SK-N-SH (cell line): Measurements from ENCODE around the gene ISY1. TPM values are rescaled to one million over a fixed set of nuclear protein-coding genes. Genes with fewer than 3 reads are reported as not detected.

Experiments
- CTCF ChIA-PET: fragments of 300-600, 350-600 bp; formaldehyde crosslinking; extraction: SDS; loops from one replicate; lab custom pipeline; 2021; lab: Yijun Ruan, JAX
- POLR2A ChIA-PET: fragments of 350-600 bp; sonication (Branson Sonifier 250); formaldehyde crosslinking; extraction: SDS; loops from one replicate; lab custom pipeline; 2020; ENCODE audit warnings: antibody characterized with exemption, inconsistent platforms; lab: Yijun Ruan, JAX
- DNase-seq: peaks from one replicate; pipeline ENCODE4 v3.0.0; 2012
- H2AFZ ChIP-seq: fragments of 200-600 bp; sonication (generic); 2 replicates; pipeline ENCODE4 v1.8.1; 2016; ENCODE audit warnings: antibody characterized with exemption, mild to moderate bottlenecking, low read depth
- H3F3A ChIP-seq: fragments of 200-600 bp; sonication (generic); replicated peaks from 2 replicates; pipeline ENCODE3; 2016; ENCODE audit warnings: antibody characterized with exemption, mild to moderate bottlenecking; ENCODE audit not compliant: insufficient read depth
- H3K27ac ChIP-seq, 2 experiments: fragments of 200-500 bp in 1 of 2; fragments of 200-600 bp in 1 of 2; sonication (Bioruptor generic) in 1 of 2; sonication (generic), shearing (Covaris generic) in 1 of 2; 2 replicates each; pipeline versions ENCODE4 v1.5.1 to v1.6.1; 2014 to 2016; ENCODE audit warnings: low read depth in 2 of 2, inconsistent platforms in 1 of 2, low read length in 1 of 2, mild to moderate bottlenecking in 1 of 2, mixed read lengths in 1 of 2
- H3K27me3 ChIP-seq: fragments of 200-600 bp; sonication (generic), shearing (Covaris generic); 2 replicates; pipeline ENCODE4 v1.6.1; 2016; ENCODE audit warnings: mixed run types; ENCODE audit not compliant: insufficient read depth
- H3K36me3 ChIP-seq, 2 experiments: fragments of 200-500 bp in 1 of 2; fragments of 200-600 bp in 1 of 2; sonication (Bioruptor generic) in 1 of 2; sonication (generic) in 1 of 2; replicated peaks in 1 of 2; 2 replicates each; pipeline versions ENCODE3 to v1.5.1; 2014 to 2016; ENCODE audit warnings: low read length in 1 of 2, mild to moderate bottlenecking in 1 of 2; ENCODE audit not compliant: insufficient read depth in 2 of 2, control insufficient read depth in 1 of 2
- H3K4me1 ChIP-seq, 2 experiments: fragments of 200-500 bp in 1 of 2; fragments of 200-600 bp in 1 of 2; sonication (Bioruptor generic) in 1 of 2; sonication (generic), shearing (Covaris generic) in 1 of 2; 2 replicates each; pipeline versions ENCODE4 v1.5.1 to v1.6.1; 2014 to 2016; ENCODE audit warnings: low read depth in 1 of 2, low read length in 1 of 2, mixed run types in 1 of 2; ENCODE audit not compliant: insufficient read depth in 2 of 2, control insufficient read depth in 1 of 2
- H3K4me2 ChIP-seq: fragments of 200-600 bp; sonication (generic), shearing (Covaris generic); 2 replicates; pipeline ENCODE4 v1.6.1; 2017; ENCODE audit warnings: mixed run types
- H3K4me3 ChIP-seq, 2 experiments: fragments of 200-500 bp in 1 of 2; fragments of 200-600 bp in 1 of 2; sonication (Bioruptor generic) in 1 of 2; sonication (generic), shearing (Covaris generic) in 1 of 2; 2 replicates each; pipeline versions ENCODE4 v1.5.1 to v1.8.1; 2014 to 2016; ENCODE audit warnings: low read depth in 2 of 2, inconsistent platforms in 1 of 2, low read length in 1 of 2, mild to moderate bottlenecking in 1 of 2, mixed read lengths in 1 of 2, moderate library complexity in 1 of 2
- H3K79me2 ChIP-seq: fragments of 200-600 bp; sonication (generic); 2 replicates; pipeline ENCODE4 v1.8.1; 2017; ENCODE audit warnings: mild to moderate bottlenecking; ENCODE audit not compliant: insufficient read depth
- H3K9ac ChIP-seq: fragments of 200-600 bp; sonication (generic); 2 replicates; pipeline ENCODE4 v1.6.1; 2017; ENCODE audit warnings: mixed run types
- H3K9me2 ChIP-seq: fragments of 200-600 bp; sonication (generic); 2 replicates; pipeline ENCODE4 v1.6.1; 2017; ENCODE audit warnings: mixed run types
- H3K9me3 ChIP-seq: fragments of 200-600 bp; sonication (generic); 2 replicates; pipeline ENCODE4 v1.6.1; 2017; ENCODE audit warnings: mixed run types, mild to moderate bottlenecking, moderate library complexity
- H4K20me1 ChIP-seq: fragments of 200-600 bp; sonication (generic); 2 replicates; pipeline ENCODE4 v1.6.1; 2017; ENCODE audit warnings: mild to moderate bottlenecking, mixed run types; ENCODE audit not compliant: insufficient read depth
- CHD2 ChIP-seq: fragments of 150-350 bp; IDR thresholded peaks from 2 replicates; pipeline ENCODE4 v1.6.1; 2018; ENCODE audit warnings: low read length; ENCODE audit not compliant: partially characterized antibody
- EP300 ChIP-seq, 2 experiments: IDR thresholded peaks; 2 replicates each; pipeline versions ENCODE4 v1.4.0 to v1.6.1; 2012; ENCODE audit warnings: borderline replicate concordance in 1 of 2, low read depth in 1 of 2, low read length in 1 of 2
- GATA2 ChIP-seq: sonication (generic); formaldehyde crosslinking; IDR thresholded peaks from 2 replicates; pipeline ENCODE4 v1.5.0; 2020; ENCODE audit warnings: mild to moderate bottlenecking, missing genetic modification reagents
- JUND ChIP-seq: IDR thresholded peaks from 2 replicates; pipeline ENCODE4 v1.4.0; 2012
- MEF2A ChIP-seq: IDR thresholded peaks from 2 replicates; pipeline ENCODE4 v1.4.0; 2012; ENCODE audit warnings: low read depth, borderline replicate concordance
- MXI1 ChIP-seq: IDR thresholded peaks from 2 replicates; pipeline ENCODE4 v1.6.1; 2012; ENCODE audit warnings: mild to moderate bottlenecking, low read depth, low read length, improper control_type of control experiment
- NRF1 ChIP-seq: IDR thresholded peaks from 2 replicates; pipeline ENCODE4 v1.6.1; 2012; ENCODE audit warnings: low read depth, mild to moderate bottlenecking, low read length
- PBX3 ChIP-seq: IDR thresholded peaks from 2 replicates; pipeline ENCODE4; 2012
- RFX5 ChIP-seq: IDR thresholded peaks from 2 replicates; pipeline ENCODE4 v1.6.1; 2012; ENCODE audit warnings: mild to moderate bottlenecking, improper control_type of control experiment, low read length
- RXRA ChIP-seq: IDR thresholded peaks from 2 replicates; pipeline ENCODE4 v1.4.0; 2012; ENCODE audit warnings: low read depth, mild to moderate bottlenecking, borderline replicate concordance
- SIN3A ChIP-seq: IDR thresholded peaks from 2 replicates; pipeline ENCODE4 v1.6.1; 2012; ENCODE audit warnings: low read depth, mild to moderate bottlenecking, low read length, moderate library complexity, borderline replicate concordance
- TAF1 ChIP-seq: IDR thresholded peaks from 2 replicates; pipeline ENCODE4 v1.6.1; 2012; ENCODE audit warnings: low read depth, mild to moderate bottlenecking, low read length, moderate library complexity, borderline replicate concordance
- TCF12 ChIP-seq: IDR thresholded peaks from 2 replicates; pipeline ENCODE4 v1.4.0; 2012
- YY1 ChIP-seq: IDR thresholded peaks from 2 replicates; pipeline ENCODE4 v1.4.0; 2012; ENCODE audit warnings: low read depth, mild to moderate bottlenecking
- WGBS: methylation state at CpG from one replicate; pipeline ENCODE4 v1.1.6; 2017; ENCODE audit warnings: low lambda C conversion rate; 5-methylcytosine and 5-hydroxymethylcytosine counted together
- polyA plus RNA-seq, 3 experiments: library from polyadenylated mRNA; depleted of rRNA; stranded (reverse); fragments of >200 nt; gene quantifications; 2 replicates each; pipeline ENCODE4 v1.2.3, GENCODE V29; 2012
- TF ChIP-seq, protein P1 (sequence below): IDR thresholded peaks from 2 replicates; pipeline ENCODE4 v1.6.1; 2012; ENCODE audit warnings: mild to moderate bottlenecking, low read depth, low read length, moderate library complexity
- TF ChIP-seq, protein P2 (sequence below): IDR thresholded peaks from 2 replicates; pipeline ENCODE4 v1.4.0; 2012; ENCODE audit warnings: low read depth, borderline replicate concordance
- TF ChIP-seq, protein P3 (sequence below): IDR thresholded peaks from 2 replicates; pipeline ENCODE4 v1.4.0; 2012; ENCODE audit warnings: low read depth
- TF ChIP-seq, protein P4 (sequence below): fragments of 150-350 bp; IDR thresholded peaks from 2 replicates; pipeline ENCODE4 v1.6.1; 2017; ENCODE audit warnings: antibody characterized with exemption, low read length, low read depth, borderline replicate concordance

ISY1 gene
- polyA plus RNA-seq, 1 of the 3 experiments (the other 2 are of a cell fraction): 20.9 TPM

- H3F3A ChIP-seq: no peaks in the 10 kb centered on the region
- no peaks in the 10 kb centered on the region for H3K9me3 ChIP-seq
- no peak overlapping the region for H3K27ac ChIP-seq
- ChIA-PET CTCF (interaction anchor here (0.6 to 1.3 kb wide), 4 partner anchors 9 to 162 kb away, joined by 3 to 4 read pairs (median 3); no protein-coding TSS in a partner anchor), POLR2A (no interaction called here)
- no peak overlapping the region for H3K4me2 ChIP-seq
- no peak for DNase-seq
- TF ChIP-seq RXRA (no peak), TAF1 (no peak), MXI1 (no peak), TCF12 (no peak), PBX3 (no peak), SIN3A (no peak), NRF1 (no peak), CHD2 (no peak), RFX5 (no peak), MEF2A (no peak), YY1 (no peak), JUND (no peak), GATA2 (CRISPR knock-in tag) (no peak), EP300 (IDR thresholded peaks at IDR 0.05; ENCODE audit: borderline replicate concordance in 1 of 2, low read depth in 1 of 2, low read length in 1 of 2) (no peak)
- TF ChIP-seq, protein P1, sequence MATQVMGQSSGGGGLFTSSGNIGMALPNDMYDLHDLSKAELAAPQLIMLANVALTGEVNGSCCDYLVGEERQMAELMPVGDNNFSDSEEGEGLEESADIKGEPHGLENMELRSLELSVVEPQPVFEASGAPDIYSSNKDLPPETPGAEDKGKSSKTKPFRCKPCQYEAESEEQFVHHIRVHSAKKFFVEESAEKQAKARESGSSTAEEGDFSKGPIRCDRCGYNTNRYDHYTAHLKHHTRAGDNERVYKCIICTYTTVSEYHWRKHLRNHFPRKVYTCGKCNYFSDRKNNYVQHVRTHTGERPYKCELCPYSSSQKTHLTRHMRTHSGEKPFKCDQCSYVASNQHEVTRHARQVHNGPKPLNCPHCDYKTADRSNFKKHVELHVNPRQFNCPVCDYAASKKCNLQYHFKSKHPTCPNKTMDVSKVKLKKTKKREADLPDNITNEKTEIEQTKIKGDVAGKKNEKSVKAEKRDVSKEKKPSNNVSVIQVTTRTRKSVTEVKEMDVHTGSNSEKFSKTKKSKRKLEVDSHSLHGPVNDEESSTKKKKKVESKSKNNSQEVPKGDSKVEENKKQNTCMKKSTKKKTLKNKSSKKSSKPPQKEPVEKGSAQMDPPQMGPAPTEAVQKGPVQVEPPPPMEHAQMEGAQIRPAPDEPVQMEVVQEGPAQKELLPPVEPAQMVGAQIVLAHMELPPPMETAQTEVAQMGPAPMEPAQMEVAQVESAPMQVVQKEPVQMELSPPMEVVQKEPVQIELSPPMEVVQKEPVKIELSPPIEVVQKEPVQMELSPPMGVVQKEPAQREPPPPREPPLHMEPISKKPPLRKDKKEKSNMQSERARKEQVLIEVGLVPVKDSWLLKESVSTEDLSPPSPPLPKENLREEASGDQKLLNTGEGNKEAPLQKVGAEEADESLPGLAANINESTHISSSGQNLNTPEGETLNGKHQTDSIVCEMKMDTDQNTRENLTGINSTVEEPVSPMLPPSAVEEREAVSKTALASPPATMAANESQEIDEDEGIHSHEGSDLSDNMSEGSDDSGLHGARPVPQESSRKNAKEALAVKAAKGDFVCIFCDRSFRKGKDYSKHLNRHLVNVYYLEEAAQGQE: no peak
- TF ChIP-seq, protein P2, sequence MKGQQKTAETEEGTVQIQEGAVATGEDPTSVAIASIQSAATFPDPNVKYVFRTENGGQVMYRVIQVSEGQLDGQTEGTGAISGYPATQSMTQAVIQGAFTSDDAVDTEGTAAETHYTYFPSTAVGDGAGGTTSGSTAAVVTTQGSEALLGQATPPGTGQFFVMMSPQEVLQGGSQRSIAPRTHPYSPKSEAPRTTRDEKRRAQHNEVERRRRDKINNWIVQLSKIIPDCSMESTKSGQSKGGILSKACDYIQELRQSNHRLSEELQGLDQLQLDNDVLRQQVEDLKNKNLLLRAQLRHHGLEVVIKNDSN: no peak
- TF ChIP-seq, protein P3, sequence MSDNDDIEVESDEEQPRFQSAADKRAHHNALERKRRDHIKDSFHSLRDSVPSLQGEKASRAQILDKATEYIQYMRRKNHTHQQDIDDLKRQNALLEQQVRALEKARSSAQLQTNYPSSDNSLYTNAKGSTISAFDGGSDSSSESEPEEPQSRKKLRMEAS: no peak
- TF ChIP-seq, protein P4, sequence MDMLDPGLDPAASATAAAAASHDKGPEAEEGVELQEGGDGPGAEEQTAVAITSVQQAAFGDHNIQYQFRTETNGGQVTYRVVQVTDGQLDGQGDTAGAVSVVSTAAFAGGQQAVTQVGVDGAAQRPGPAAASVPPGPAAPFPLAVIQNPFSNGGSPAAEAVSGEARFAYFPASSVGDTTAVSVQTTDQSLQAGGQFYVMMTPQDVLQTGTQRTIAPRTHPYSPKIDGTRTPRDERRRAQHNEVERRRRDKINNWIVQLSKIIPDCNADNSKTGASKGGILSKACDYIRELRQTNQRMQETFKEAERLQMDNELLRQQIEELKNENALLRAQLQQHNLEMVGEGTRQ: no peak
- no peak overlapping the region for H3K4me3 ChIP-seq
- peaks cover 33 to 51% of the 10 kb centered on the region in 2 experiments for H3K36me3 ChIP-seq
- WGBS: 96% methylated on average over 5 of the region's 5 CpGs
- no peaks in the 10 kb centered on the region for H3K79me2 ChIP-seq
- no peak overlapping the region for H2AFZ ChIP-seq
- no peaks in the 10 kb centered on the region for H3K4me1 ChIP-seq
- H3K9me2 ChIP-seq: no peaks in the 10 kb centered on the region
- H3K27me3 ChIP-seq: no peaks in the 10 kb centered on the region
- H4K20me1 ChIP-seq: no peaks in the 10 kb centered on the region
- no peak overlapping the region for H3K9ac ChIP-seq
Observed at GRCh38 chr3:129132097-129132866, 28.6 kb downstream of the ISY1 start.
